ENCODE measurements around the gene NF2.

NF2 gene

DNA sequence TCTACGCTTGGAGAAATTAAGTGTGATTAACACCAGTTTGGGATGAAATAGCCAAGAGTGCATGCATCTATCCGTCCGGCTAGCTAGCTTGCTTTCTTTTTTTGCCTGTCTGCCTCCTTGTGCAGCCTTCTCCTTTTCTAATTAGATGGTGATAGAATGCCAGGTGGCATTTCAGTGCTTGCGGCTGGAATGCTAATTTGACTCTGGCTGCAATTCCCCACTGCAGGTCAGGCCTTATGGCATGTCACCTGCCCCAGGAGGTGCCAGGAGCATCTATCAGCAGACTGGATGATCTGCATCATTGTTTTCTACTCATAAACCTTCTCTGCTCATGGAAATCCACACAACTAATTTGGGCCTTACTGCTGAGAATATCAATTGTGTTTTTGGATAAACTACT, 65.2 kb downstream of the NF2 start:
- no peak for DNase-seq (ENCODE audit: low spot score)

DNA sequence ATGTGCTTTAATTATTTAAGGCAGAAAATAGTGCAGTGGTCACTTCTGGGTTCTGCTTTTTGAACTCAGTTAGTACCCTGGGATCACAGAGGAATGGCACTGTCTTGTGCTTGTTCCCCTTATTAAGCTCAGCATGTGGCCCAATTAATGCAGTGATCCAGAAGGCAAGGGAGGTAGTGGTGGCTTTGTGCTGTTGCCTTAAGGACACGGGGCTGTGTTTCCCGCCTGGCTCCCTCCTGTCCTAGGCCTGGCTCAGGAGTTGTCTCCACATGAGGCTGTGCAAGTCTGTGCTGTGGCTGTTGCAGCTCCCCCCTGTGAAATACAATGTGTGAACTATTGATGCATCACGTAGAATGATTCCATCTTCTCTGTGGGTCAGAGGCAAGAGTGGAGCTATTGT, 67.2 kb downstream of the NF2 start:
- no peak for DNase-seq (ENCODE audit: low spot score)

DNA sequence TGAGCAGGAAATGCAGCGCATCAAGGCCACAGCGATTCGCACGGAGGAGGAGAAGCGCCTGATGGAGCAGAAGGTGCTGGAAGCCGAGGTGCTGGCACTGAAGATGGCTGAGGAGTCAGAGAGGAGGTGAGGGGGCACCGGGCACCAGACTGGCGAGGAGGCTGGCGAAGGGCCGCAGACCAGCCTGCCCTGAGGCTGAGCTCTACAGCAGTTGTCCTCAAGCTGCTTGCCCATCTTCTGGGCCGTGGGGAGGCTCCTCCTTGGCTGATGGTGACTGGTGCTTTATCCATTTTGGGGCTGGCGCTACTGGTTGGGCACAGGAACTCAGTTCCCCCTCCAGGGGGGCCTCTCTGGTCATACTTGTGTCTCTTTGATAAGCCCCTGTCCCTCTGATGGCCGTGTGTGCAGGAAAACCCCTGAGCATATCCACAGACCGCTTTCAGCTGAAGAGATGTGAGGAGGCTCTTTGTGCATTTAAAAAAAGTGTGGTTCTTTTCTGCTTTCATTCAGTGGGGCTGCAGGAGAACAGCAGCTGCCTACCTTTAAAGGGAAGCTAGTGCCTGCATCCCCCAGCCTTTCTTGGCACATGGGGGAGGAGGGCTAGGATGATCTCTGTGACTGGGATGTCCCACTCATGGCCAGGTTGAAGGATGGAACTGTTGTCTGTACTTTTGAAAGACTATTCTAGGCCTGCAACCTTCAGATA, 70.1 kb downstream of the NF2 start:
- DNase-seq (ENCODE audit: low spot score), result no peak

DNA sequence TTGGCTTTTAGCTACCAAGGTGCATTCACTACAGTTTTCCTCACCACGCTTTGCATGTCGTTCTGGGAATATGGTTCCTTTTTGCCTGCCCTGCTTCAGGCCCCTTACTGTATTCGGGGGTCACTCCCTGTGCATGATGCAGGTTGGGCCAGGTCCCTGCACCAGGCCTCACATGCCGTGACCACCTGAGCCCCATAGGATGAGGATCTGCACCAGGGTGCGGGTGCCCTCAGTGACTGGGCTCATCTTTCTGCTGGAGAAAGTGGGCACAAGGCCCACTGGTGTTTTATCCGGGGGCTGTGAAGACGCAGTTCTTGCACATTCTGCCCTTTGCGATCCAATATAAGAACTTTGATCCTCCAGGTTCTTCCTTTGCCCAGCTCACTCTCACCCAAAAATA, 70.7 kb downstream of the NF2 start:
- no peak for DNase-seq (ENCODE audit: low spot score)

DNA sequence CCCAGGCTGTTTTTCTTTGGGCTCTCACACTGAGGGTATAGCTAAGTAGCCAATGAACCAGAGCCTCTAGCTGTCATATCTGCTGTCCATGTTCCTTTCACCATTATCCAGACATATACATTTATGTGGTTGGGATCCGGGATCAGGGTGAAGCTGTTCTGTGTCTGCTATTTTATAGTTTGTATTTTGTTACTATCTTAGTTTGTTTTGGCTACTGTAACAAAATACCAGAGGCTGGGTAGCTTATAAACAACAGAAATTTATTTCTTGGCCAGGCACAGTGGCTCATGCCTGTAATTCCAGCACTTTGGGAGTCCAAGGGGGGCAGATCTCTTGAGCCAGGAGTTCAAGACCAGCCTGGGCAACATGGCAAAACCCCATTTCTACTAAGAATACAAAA, 75.9 kb downstream of the NF2 start:
- DNase-seq (ENCODE audit: low spot score), result no peak

DNA sequence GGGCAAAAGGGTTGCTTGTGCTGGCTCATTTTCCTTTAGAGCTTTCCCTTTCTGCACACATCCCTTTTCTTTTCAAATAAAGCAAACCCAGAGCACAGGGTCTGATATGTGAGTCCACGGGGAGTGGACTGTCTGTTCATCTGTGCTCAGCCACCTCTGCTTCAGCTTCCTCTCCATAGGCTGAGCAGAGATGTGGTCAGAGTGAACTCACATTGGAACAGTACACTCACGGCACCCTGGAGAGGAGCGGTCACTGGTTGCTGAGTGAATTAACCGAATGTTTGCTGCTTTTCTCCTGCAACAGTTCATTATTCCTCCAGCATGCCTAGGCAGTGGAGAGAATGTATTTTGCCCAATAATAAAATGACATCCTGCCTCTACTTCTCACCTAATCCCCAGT, 80.1 kb downstream of the NF2 start:
- no peak for DNase-seq (ENCODE audit: low spot score)

DNA sequence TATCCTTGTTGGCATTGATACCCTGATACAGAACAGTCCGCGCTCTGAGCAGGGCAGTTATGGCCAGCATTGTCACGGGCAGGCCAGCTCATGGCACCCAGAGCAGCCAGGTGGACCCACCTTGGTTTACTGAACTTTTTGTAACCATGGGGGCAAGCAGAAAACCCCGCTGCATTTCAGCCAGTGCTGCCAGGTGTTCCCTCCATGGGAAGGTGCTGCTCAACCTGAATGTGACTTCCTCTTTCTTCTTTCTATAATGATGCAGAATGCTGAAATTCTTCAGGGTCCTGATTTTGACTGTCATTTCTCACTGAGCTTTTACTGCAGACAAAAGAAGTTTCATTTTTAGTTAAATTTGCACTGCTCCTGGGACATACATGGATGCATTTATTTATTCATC, 80.8 kb downstream of the NF2 start:
- no peak for DNase-seq (ENCODE audit: low spot score)

DNA sequence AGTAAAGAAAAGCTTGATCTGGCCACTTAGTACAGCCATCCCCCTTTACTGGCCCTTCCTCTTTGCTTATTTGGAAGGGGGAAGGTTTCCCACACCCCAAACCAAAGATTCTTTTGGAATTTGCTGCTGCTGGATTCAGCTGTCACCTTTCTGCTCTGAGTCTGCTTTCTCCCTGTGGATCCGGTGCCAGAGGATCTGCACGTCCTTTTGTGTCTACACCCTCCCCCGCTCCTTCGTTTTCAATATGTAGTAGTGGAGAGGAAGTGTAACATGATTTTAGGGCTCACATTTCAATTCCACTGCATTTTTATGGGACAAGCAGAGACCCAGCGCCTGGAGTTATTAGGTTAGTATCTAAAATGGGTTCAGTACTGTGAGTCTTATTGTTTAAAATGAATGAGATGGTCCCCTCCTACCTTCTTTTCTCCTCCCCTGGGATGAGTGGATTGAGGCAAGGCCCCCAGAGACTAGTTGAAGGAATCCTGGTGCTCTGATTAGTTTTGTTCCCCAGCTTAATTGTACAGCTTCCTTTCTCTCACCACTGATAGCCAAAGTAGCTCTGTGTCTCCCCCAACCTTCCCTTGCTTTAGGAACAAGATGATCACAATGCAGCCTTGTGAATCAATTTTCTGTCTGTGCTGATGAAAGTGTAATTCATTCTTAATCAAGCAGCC, 85.9 kb downstream of the NF2 start:
- DNase-seq (ENCODE audit: low spot score), result no peak

DNA sequence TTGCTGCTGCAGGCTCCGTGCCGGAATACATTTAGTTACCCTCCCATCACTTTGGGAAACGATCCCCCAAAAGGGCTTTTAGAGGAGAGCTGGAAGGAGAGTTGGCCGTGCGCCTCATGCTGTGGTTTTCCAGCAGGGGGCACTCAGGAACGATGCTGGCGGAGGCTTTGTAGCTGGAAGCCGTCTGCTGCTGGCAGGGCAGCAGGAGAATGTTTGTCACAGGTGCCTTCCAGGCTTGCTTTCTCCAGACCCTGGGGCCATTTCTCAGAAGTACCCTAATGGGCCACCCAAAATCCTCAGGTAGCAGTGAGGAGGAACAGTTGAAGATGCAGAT, 86.4 kb downstream of the NF2 start:
- peak; percentile 76 for DNase-seq (ENCODE audit: low spot score)

DNA sequence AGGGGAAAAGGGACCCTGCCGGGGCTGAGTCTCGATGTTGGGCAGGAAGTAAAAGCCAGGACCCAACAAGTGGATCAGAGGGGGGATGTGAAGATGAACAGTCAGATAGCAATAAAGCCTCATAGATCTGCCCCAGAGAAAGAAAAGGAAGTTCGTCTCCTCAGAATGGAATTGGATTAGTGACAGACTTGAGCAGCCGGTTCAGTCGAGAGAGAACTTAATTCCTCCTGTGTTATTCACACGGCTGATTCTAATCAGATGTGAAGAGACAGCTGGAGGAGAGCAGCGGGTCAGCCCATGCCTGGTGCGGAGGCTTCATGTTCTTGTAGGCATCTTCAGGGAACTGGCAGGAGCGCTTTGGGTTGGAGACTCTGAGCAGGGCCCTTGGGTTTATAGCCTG, 87.0 kb downstream of the NF2 start:
- no peak for DNase-seq (ENCODE audit: low spot score)

DNA sequence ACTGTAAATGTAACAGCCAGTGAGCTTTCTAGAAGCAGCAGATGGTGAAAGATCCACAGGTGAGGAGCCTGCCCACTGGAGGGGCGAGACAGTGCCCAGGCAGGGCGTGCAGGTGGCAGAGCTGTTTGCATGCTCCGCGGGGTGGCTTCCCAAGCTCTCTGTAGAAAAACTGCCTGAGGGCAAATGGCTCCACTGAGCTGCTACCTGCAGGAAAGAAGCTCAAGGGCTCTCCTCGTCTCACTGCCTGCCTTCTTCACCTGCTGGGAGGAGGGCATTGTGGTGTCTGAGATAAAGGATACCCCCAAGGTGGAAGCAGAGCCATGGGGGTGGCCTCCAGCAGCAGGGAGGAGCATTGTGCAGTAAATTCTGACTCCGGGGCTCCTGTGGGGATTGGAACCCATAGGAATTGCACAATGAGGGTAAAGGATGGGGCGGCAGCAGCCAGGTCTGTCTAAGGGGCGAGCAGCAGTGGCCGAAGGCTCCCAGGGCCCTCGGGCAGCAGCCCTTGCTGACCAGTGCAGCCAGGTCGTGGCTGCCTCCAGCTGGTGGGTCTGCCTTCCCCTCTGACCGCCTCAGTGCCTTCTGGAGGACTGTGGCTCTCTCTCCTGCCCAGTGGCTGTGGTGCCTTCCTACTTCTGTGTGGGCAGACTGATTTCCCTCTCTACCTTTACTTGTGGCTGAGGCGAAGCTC, 88.3 kb downstream of the NF2 start:
- DNase-seq (ENCODE audit: low spot score), result no peak

DNA sequence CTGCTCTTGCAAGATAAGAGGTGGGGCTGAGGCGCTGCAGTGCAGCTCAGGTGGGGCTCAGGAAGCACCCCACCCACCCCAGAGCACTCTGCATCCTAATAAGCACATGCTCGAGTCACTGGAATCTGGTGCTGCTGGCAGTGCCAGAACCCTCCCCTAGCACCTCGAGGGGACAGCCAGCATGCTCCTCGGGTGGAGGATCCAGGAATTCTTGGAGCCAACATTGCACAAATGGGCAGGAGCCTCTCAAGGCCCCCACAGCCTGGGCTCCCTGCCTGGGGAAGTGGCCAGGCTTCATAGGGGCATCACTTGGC, 88.9 kb downstream of the NF2 start:
- DNase-seq (ENCODE audit: low spot score), result no peak

DNA sequence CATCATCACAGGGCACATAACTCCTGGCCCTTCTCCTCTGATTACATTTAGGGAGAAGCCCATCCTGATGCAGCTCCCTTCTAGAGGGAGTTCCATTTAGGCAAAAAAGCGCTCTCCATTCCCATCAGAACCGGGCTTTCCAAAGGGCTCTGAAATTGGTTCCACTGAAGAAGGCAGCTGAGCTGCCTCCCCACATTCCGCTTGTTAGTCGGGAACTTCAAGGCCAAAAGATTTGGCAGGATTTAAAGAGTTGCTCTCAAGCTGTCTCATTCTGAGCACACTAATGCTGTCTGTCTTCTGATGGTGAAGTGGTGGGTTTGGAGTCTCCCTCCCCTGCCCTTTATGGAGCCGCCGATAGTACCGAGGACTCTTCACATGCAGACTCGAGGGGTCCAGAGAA, 89.7 kb downstream of the NF2 start:
- DNase-seq (ENCODE audit: low spot score), result no peak

DNA sequence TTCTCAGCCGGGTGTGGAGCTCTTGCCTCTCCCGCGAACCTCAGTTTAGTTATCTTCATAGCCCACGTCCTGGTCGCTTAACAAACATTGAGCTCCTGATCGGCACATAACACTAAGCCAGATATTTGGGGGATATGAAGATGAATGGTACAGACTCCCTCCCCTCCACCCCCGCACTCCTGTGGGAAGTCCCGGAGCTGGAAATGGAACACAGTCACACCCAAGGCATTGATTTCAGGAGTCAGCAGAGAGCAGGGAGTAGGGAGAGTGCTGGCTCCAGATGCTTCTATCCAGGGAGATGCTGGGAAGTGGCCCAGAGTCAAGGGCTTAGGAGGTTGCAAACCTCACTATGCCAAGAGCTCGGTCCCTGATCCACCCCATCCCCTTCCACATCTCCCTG, 90.2 kb downstream of the NF2 start:
- no peak for DNase-seq (ENCODE audit: low spot score)

DNA sequence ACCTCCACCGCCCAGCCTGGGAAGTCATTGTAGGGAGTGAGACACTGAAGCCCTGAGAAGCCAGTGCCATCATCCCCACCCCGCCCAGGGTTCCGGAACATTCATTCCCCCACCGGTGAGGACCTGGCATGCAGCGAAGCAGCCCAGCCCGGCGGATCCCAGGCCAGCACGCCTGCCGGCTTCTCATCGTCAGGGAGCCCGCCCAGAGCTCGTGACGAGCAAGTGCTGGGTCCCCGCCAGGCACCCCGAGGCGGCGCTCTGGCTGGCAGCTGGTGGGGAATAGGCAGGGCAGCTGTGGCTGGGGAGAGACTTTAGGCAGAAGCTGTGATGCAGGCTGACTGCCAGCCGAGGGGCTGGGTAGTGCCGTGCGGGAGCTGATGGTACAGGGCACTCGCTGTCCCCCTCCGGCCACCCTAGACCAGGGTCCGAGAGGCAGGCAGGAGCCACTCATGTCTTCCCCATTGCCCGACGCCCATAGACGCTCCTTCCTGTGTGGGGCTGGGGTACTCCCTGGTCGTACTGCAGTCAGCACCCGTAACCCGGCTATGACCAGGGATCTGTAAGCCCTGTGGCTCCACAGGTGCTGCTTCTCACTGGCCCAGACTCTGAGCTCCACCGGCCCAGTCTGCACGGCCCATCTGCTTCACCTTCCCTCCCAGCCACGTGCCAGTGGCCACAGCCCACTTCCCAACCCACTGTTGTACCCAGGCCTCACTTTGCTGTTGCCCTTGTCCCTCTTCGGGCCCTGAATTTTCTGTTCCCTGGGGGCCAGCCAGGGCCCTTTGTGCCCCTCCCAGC, 91.9 kb downstream of the NF2 start:
- no peak for DNase-seq (ENCODE audit: low spot score)

DNA sequence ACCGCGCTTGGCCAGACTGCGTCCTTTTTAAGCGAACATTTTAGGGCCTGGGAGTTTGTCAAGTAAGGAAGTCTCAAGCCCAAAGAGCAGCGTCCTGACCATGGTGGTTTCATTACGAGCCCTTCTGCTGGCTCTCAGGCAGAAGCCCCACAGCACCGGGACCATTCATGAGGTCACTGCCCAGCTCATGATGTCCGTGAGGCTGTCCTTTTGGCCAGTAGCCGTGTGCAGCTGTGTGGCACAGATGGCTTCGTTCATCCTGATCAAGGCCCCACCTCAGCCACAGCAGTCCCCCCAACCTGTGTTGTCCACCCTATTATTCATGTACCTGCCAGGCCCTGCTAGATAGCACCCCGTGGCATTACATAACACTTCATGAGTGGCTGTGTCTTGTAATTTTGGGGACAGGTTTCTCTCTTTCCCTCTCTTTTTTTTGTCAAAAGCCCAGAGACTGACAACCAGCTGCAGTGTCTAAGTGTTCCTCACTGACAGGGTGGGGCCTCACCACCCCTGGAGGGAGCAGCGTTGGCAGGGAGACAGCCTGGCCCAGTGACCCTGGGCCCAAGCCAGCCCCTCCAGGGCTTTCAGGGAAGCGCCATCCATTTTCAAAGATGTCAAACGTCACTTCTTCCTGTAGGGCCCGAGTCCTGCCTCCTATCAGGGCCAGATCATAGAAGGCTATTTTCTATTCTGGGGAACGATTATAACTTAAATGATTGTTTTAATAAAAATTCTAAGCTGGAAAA, 94.6 kb downstream of the NF2 start:
- DNase-seq (ENCODE audit: low spot score), result no peak

DNA sequence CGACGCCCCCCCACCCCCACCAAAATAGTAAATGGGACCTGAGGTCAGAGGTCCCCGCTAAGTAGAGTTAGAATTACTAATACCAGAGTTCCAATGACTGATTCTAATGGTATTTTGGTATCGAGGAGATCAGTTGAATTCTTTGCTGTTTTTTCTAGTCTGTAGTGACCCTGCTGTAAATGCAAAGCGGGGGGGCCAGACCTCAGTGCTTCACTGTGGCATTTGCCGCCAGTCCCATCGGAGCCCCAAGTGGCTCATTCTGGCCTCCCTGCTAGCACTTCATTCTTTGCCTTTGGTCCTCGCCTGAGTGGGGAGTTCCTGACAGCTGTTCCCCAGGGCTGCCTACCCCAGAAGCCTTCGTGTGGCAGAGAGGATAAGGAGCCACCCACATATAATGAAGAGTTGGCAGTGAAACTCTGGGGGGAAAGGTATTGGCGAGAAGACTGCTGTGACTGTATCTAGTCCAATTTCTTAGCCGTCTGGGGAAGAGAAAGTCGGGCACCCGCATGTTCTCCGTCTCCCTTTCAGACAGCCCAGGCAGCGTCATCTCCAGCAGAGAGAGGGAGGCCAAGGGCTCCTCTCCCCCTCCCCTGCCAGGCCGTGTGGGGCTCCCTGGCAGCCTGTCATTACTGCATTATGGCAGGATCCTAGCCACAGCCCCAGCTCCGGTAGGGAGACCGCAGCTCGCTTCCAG, 96.9 kb downstream of the NF2 start:
- no peak for DNase-seq (ENCODE audit: low spot score)

DNA sequence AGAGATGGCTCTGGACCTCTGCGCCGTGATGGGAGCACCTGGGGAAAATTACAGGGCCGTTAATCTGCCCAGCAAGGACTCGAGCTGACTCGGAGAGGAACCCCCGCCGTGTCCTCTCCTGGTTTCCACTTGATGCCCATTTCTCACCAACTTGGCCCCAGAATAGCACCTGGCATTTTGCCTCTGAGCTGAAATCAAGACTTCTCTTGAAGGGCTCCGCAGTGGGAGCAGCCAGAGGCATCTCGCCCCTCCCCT, 97.4 kb downstream of the NF2 start:
- no peak for DNase-seq (ENCODE audit: low spot score)

DNA sequence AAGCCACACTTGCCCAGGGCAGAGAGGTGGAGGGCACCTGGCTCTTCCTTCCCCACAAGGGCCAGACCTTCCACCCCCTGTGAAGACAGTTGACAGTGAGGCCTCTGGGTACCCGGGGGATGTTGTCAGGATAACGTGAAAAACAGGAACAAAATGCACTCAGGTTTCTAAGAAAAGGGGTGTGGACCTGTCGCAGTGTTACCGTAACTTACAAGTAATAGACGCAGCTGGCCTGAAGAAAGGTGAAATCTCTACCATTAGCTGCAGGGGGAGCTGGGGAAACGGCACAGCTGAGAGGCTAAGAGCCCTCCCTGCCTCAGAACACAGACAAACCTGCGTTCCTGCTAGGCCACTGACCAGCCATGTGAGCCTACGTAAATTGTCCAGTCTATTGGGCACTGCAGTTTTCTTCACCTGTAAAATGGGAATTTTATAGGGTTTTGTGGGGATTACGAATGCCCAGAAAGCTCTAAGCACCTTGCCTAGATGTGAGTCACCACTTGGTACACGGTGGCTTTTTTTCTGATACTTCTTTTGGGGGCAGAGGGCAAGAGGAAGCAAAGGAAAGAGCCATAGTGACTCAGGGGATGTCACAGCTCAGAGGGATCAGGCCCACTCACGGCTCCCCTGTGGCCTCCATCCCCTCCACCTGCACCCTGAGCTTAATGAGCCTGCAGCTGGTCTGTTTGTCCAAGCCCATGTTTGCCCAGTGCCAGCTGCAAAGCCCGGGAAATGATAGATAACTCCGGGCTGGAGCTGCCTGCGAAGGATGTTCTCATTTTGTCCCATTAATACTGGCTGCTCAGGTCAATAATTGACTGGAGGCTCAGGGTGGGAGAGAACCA, 97.9 kb downstream of the NF2 start:
- no peak for DNase-seq (ENCODE audit: low spot score)

DNA sequence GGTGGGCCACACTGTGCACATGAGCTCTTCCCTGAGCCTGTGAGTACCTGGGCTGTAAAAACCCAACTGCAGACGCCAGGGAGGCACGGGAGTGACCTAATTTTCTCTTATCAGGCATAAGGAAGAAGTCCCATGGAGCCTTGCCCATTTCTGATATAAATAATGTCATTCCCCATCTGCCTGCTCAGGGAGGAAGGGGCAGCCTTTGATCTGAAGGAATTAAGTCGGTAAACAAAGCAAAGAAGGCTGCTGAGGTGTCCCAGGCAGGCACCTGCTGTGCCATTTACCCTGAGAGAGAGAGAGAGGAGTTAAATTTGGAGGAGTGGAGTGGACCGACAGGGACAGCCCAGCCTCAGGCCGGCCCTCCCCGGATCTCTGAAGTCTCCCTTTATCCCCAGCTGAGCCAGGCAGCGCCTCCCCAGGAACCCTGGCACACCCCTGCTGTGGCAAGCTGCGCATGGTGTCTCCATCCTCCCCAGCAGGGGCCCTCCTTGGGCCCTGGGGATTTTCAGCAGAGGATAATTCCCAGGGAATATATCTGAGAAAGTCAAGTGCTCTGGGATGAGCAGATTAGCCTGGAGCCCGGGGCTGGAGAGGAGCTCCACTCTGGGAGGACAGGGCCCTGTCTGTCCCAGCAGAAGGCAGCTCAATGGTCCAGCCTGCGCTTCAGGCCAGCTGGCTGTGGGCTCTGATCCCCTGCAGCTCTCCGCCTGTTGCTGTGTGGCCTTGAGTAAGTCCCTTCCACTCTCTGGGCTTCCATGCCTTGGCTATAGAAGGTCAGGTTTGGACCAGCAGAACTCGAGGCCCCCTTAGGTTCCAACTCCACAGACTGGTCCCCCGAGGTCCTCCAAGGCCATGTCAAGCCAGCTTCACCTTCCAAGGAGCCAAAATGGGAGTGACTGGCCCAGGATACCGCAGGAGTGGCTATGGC, 98.8 kb downstream of the NF2 start:
- DNase-seq (ENCODE audit: low spot score), result peak; percentile 55

All from AG20443 (cell line).